ENCODE data around the gene SUPT4H1. TPM values are rescaled to one million over a fixed set of nuclear protein-coding genes. Genes with fewer than 3 reads are reported as not detected.

Gene SUPT4H1
- total and polyA plus RNA-seq, 10 donors = 37.8 to 106 (median 66.6) TPM

GRCh38 chr17:58335061-58335731 is 16.8 kb downstream of the SUPT4H1 start:
- DNase-seq = peak; percentile 83
- peak overlapping the region in 7 of 8 donors; percentile 8 to 100 (median 90) for H3K4me3 ChIP-seq
- H3K36me3 ChIP-seq = peaks cover 0 to 18% (median 9%) of the 10 kb centered on the region in 6 donors
- H3K27me3 ChIP-seq (replicated peaks in 1 of 7) = no peaks in the 10 kb centered on the region
- H3K9me3 ChIP-seq = no peaks in the 10 kb centered on the region
- WGBS, 5 donors = 14 to 55% (median 16%) methylated on average over 9 to 10 of the region's 10 CpGs
- no peak for TF ChIP-seq POLR2AphosphoS5 (IDR thresholded peaks at IDR 0.05)
- no peak for TF ChIP-seq POLR2A (IDR thresholded peaks at IDR 0.05)
- TF ChIP-seq, protein P1, sequence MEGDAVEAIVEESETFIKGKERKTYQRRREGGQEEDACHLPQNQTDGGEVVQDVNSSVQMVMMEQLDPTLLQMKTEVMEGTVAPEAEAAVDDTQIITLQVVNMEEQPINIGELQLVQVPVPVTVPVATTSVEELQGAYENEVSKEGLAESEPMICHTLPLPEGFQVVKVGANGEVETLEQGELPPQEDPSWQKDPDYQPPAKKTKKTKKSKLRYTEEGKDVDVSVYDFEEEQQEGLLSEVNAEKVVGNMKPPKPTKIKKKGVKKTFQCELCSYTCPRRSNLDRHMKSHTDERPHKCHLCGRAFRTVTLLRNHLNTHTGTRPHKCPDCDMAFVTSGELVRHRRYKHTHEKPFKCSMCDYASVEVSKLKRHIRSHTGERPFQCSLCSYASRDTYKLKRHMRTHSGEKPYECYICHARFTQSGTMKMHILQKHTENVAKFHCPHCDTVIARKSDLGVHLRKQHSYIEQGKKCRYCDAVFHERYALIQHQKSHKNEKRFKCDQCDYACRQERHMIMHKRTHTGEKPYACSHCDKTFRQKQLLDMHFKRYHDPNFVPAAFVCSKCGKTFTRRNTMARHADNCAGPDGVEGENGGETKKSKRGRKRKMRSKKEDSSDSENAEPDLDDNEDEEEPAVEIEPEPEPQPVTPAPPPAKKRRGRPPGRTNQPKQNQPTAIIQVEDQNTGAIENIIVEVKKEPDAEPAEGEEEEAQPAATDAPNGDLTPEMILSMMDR (IDR thresholded peaks at IDR 0.05 in 8 of 11, conservative IDR thresholded peaks at IDR 0.05 in 3 of 11) = no peak
- intact Hi-C loops (cut with DNase I; ENCODE audit: low total_unique reads) = no loop called here
- H3K4me1 ChIP-seq = peaks cover 31 to 83% (median 69%) of the 10 kb centered on the region in 6 donors
- peak overlapping the region; percentile 97 to 100 (median 99) for H3K27ac ChIP-seq

GRCh38 chr17:58334661-58335060 is 17.3 kb downstream of the SUPT4H1 start:
- Histone ChIP-seq H3K4me3 (peak overlapping the region in 6 of 8 donors; percentile 11 to 100 (median 93)), H3K4me1 (peaks cover 27 to 83% (median 67%) of the 10 kb centered on the region in 6 donors), H3K27me3 (replicated peaks in 1 of 7) (no peaks in the 10 kb centered on the region), H3K27ac (peak overlapping the region; percentile 97 to 100 (median 99)), H3K9me3 (no peaks in the 10 kb centered on the region), H3K36me3 (peaks cover 0 to 21% (median 10%) of the 10 kb centered on the region in 6 donors)
- TF ChIP-seq POLR2A (IDR thresholded peaks at IDR 0.05) (no peak), POLR2AphosphoS5 (IDR thresholded peaks at IDR 0.05) (no peak)
- TF ChIP-seq, protein P1 (IDR thresholded peaks at IDR 0.05 in 8 of 11, conservative IDR thresholded peaks at IDR 0.05 in 3 of 11) = no peak
- WGBS, 5 donors = 42 to 67% (median 57%) methylated on average over 7 to 9 of the region's 9 CpGs
- DNase-seq = peak; percentile 78
- intact Hi-C loops (cut with DNase I; ENCODE audit: low total_unique reads) = no loop called here

GRCh38 chr17:58334256-58334655 is 17.7 kb downstream of the SUPT4H1 start:
- H3K27me3 ChIP-seq (replicated peaks in 1 of 7) = no peaks in the 10 kb centered on the region
- 34 to 61% (median 48%) methylated on average over 5 of the region's 5 CpGs for WGBS, 5 donors
- H3K4me1 ChIP-seq = peaks cover 23 to 83% (median 66%) of the 10 kb centered on the region in 6 donors
- H3K4me3 ChIP-seq = peak overlapping the region in 7 of 8 donors; percentile 90 to 100 (median 97)
- peaks cover 0 to 24% (median 10%) of the 10 kb centered on the region in 6 donors for H3K36me3 ChIP-seq
- H3K9me3 ChIP-seq = no peaks in the 10 kb centered on the region
- TF ChIP-seq, protein P1 (IDR thresholded peaks at IDR 0.05 in 8 of 11, conservative IDR thresholded peaks at IDR 0.05 in 3 of 11) = no peak
- TF ChIP-seq POLR2A (IDR thresholded peaks at IDR 0.05) (no peak), POLR2AphosphoS5 (IDR thresholded peaks at IDR 0.05) (no peak)
- H3K27ac ChIP-seq = peak overlapping the region; percentile 97 to 100 (median 99)
- no peak for DNase-seq
- intact Hi-C loops (cut with DNase I; ENCODE audit: low total_unique reads) = no loop called here

DNA sequence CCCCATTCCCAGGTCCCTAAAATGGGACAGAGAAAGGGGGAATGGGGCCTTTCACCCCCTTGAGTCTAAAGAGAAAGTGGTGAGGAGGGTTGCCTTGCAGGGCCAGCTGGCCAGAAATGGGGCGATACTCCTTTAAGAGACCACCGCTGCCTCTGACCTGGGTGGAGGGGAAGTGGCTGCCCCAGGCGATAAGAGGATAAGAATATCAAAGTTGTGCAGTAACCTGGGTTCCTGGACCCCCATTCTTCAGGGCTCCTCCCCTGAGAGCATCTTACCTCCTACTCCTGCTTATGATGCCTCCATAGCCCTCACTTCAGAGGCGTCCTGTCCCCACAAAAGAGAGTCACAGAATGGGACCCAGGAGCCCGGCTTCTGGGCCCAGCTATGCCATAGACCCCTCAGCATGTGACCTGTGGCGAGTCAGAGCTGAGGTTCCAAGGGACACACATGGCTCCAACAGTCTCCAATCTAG is 18.2 kb downstream of the SUPT4H1 start:
- H3K36me3 ChIP-seq = peaks cover 0 to 24% (median 10%) of the 10 kb centered on the region in 6 donors
- H3K27me3 ChIP-seq (replicated peaks in 1 of 7) = no peaks in the 10 kb centered on the region
- peak overlapping the region; percentile 90 to 100 (median 96) for H3K4me3 ChIP-seq
- H3K4me1 ChIP-seq = peaks cover 19 to 83% (median 66%) of the 10 kb centered on the region in 6 donors
- WGBS, 5 donors = 7 to 35% (median 23%) methylated on average over 4 to 6 of the region's 6 CpGs
- H3K9me3 ChIP-seq = no peaks in the 10 kb centered on the region
- intact Hi-C loops (cut with DNase I; ENCODE audit: low total_unique reads) = no loop called here
- H3K27ac ChIP-seq = peak overlapping the region; percentile 97 to 100 (median 99)
- DNase-seq = peak; percentile 77
- TF ChIP-seq, protein P1 (IDR thresholded peaks at IDR 0.05 in 8 of 11, conservative IDR thresholded peaks at IDR 0.05 in 3 of 11) = no peak
- TF ChIP-seq POLR2A (IDR thresholded peaks at IDR 0.05) (no peak), POLR2AphosphoS5 (IDR thresholded peaks at IDR 0.05) (no peak)

Measured in spleen (tissue), 11 donors.